ENCODE data around the gene DDX31. TPM values are rescaled to one million over a fixed set of nuclear protein-coding genes. Genes with fewer than 3 reads are reported as not detected.

Gene DDX31
- total RNA-seq, 4 donors from 2014 or later, result 6.1 to 30.1 (median 9.8) TPM

- 95 to 100% methylated on average over 3 to 5 of the region's 5 CpGs for WGBS, 2 donors (ENCODE audit: low coverage in 1 of 2)
- Histone ChIP-seq H3K27ac (no peak overlapping the region), H3K9me3 (no peaks in the 10 kb centered on the region), H3K27me3 (no peaks in the 10 kb centered on the region), H3K4me1 (no peaks in the 10 kb centered on the region), H3K4me3 (no peak overlapping the region), H3K36me3 (peaks cover 0 to 17% (median 2%) of the 10 kb centered on the region in 4 donors)
- in situ Hi-C loops (cut with MboI; ENCODE audit: low pct_ligation_motif_present in 1 of 4, low pct_unique_long_range_greater_than_20kb in 1 of 4, low sequenced_read_pairs in 3 of 4), result no loop called here
- no peak for DNase-seq
- intact Hi-C loops (cut with DNase I; ENCODE audit: low total_unique reads), result no loop called here
- TF ChIP-seq POLR2AphosphoS5 (IDR thresholded peaks at IDR 0.05), result no peak
- no peak for TF ChIP-seq EP300 (IDR thresholded peaks at IDR 0.05; ENCODE audit: low read depth)
- TF ChIP-seq, protein P1, sequence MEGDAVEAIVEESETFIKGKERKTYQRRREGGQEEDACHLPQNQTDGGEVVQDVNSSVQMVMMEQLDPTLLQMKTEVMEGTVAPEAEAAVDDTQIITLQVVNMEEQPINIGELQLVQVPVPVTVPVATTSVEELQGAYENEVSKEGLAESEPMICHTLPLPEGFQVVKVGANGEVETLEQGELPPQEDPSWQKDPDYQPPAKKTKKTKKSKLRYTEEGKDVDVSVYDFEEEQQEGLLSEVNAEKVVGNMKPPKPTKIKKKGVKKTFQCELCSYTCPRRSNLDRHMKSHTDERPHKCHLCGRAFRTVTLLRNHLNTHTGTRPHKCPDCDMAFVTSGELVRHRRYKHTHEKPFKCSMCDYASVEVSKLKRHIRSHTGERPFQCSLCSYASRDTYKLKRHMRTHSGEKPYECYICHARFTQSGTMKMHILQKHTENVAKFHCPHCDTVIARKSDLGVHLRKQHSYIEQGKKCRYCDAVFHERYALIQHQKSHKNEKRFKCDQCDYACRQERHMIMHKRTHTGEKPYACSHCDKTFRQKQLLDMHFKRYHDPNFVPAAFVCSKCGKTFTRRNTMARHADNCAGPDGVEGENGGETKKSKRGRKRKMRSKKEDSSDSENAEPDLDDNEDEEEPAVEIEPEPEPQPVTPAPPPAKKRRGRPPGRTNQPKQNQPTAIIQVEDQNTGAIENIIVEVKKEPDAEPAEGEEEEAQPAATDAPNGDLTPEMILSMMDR (IDR thresholded peaks at IDR 0.05), result no peak
- TF ChIP-seq POLR2A (IDR thresholded peaks at IDR 0.05), result no peak
These were observed 53.1 kb downstream of the DDX31 start for GRCh38 chr9:132616725-132617124.

DNA sequence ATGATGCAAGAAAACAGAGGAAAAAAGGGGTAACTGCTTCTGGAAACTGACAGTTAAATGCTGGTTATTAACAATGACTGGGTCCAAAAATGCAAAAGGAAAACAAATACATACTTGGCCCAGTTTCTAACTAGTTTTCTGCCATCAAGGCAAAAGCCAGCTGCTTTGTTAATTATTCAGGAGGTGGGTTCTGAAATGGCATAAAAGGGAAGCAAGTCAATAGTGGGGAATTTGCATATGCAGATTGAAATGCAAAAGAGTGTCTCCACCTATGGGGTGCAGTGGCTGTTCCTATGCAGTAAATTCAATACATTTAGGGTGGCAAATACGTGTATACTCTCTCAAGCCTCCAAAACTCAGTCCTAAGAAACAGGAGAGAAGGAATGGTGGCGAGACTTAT lies 54.0 kb downstream of the DDX31 start:
- no peak for TF ChIP-seq POLR2A (IDR thresholded peaks at IDR 0.05)
- TF ChIP-seq POLR2AphosphoS5 (IDR thresholded peaks at IDR 0.05), result no peak
- TF ChIP-seq, protein P1 (IDR thresholded peaks at IDR 0.05), result no peak
- H3K27me3 ChIP-seq, result no peaks in the 10 kb centered on the region
- in situ Hi-C loops (cut with MboI; ENCODE audit: low pct_ligation_motif_present in 1 of 4, low pct_unique_long_range_greater_than_20kb in 1 of 4, low sequenced_read_pairs in 3 of 4) (no loop called here), intact Hi-C loops (cut with DNase I; ENCODE audit: low total_unique reads) (no loop called here)
- H3K4me3 ChIP-seq, result no peak overlapping the region
- DNase-seq, result no peak
- no peaks in the 10 kb centered on the region for H3K9me3 ChIP-seq
- H3K36me3 ChIP-seq, result peaks cover 0 to 23% (median 4%) of the 10 kb centered on the region in 4 donors
- 80 to 93% methylated on average over 1 to 2 of the region's 2 CpGs for WGBS, 2 donors (ENCODE audit: low coverage in 1 of 2)
- H3K27ac ChIP-seq, result no peak overlapping the region
- no peaks in the 10 kb centered on the region for H3K4me1 ChIP-seq

DNA sequence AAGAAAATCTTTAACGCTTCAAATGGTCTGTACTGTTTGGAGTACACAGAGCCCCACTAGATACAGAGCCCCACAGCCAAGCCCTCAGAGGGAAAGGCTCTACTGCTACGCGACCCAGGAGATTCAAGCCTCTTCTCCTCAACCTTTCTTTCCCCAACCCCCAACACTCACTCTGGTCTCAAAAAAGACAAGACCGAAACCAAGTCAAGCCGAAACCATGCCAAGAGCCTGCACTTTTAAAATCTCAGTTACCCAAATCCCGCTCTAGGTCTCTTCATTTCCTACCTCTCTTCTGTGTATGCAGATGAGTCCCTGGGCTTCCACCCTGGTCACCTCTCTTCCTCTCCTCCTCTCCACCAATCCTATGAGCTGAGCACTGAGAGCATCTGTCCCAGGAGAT lies 55.5 kb downstream of the DDX31 start:
- no peak overlapping the region for H3K27ac ChIP-seq
- DNase-seq, result no peak
- peaks cover 0 to 34% (median 4%) of the 10 kb centered on the region in 4 donors for H3K36me3 ChIP-seq
- no peak overlapping the region for H3K4me3 ChIP-seq
- H3K4me1 ChIP-seq, result no peaks in the 10 kb centered on the region
- H3K9me3 ChIP-seq, result no peaks in the 10 kb centered on the region
- in situ Hi-C loops (cut with MboI; ENCODE audit: low pct_ligation_motif_present in 1 of 4, low pct_unique_long_range_greater_than_20kb in 1 of 4, low sequenced_read_pairs in 3 of 4) (no loop called here), intact Hi-C loops (cut with DNase I; ENCODE audit: low total_unique reads) (no loop called here)
- WGBS, 2 donors (ENCODE audit: low coverage in 1 of 2), result 78 to 90% methylated on average over 2 to 6 of the region's 6 CpGs
- no peaks in the 10 kb centered on the region for H3K27me3 ChIP-seq
- TF ChIP-seq POLR2A (IDR thresholded peaks at IDR 0.05), result no peak
- no peak for TF ChIP-seq POLR2AphosphoS5 (IDR thresholded peaks at IDR 0.05)
- TF ChIP-seq, protein P1 (IDR thresholded peaks at IDR 0.05), result no peak
- TF ChIP-seq EP300 (IDR thresholded peaks at IDR 0.05; ENCODE audit: low read depth), result no peak

DNA sequence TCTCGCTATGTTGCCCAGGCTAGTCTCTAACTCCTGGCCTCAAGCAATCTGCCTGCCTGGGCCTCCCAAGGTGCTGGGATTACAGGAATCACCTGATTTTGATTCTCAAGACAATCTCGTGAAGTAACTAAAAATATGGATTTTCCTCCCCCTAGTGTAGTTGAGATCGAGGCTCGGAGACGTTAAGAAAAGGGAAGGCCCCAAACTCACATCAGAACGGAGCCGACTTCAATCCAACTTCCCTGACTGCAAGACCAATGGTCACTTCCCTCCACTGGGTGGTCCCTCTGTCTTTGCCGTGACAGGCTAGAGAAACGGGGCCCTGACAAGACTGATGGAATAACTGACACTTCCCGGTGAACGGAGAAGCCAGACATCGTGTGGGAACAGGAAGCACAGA lies 59.1 kb downstream of the DDX31 start:
- H3K9me3 ChIP-seq, result no peaks in the 10 kb centered on the region
- in situ Hi-C loops (cut with MboI; ENCODE audit: low pct_ligation_motif_present in 1 of 4, low pct_unique_long_range_greater_than_20kb in 1 of 4, low sequenced_read_pairs in 3 of 4), result no loop called here
- H3K36me3 ChIP-seq, result peaks cover 0 to 23% (median 2%) of the 10 kb centered on the region in 4 donors
- no peak overlapping the region for H3K27ac ChIP-seq
- H3K27me3 ChIP-seq, result no peaks in the 10 kb centered on the region
- no peaks in the 10 kb centered on the region for H3K4me1 ChIP-seq
- H3K4me3 ChIP-seq, result no peak overlapping the region
- TF ChIP-seq, protein P1 (IDR thresholded peaks at IDR 0.05), result no peak
- TF ChIP-seq POLR2AphosphoS5 (IDR thresholded peaks at IDR 0.05) (no peak), EP300 (IDR thresholded peaks at IDR 0.05; ENCODE audit: low read depth) (no peak), POLR2A (IDR thresholded peaks at IDR 0.05) (no peak)
- WGBS, 2 donors (ENCODE audit: low coverage in 1 of 2), result 91% methylated on average over 12 of the region's 12 CpGs; no CpG with 5 or more reads in 1 of the 2 donors
- no peak for DNase-seq
- intact Hi-C loops (cut with DNase I; ENCODE audit: low total_unique reads), result no loop called here
